Skeletal muscle tissue (tissue), 4 donors: Measurements from ENCODE around the gene ZNHIT2. TPM values are rescaled to one million over a fixed set of nuclear protein-coding genes. Genes with fewer than 3 reads are reported as not detected.

ENCODE experiments used
- H3K27ac ChIP-seq: one replicate; pipeline ENCODE4 v1.7.0; 2013; ENCODE audit warnings: mild to moderate bottlenecking, low read depth, low read length, inconsistent platforms
- H3K27me3 ChIP-seq, 3 donors: one replicate each; pipeline ENCODE4 v1.7.0; 2013; ENCODE audit warnings: low read length in 3 of 3; ENCODE audit not compliant: control insufficient read depth in 3 of 3, insufficient read depth in 3 of 3
- H3K36me3 ChIP-seq, 3 donors: one replicate each; pipeline ENCODE4 v1.7.0; 2013; ENCODE audit warnings: low read length in 3 of 3; ENCODE audit not compliant: control insufficient read depth in 3 of 3, insufficient read depth in 3 of 3
- H3K4me1 ChIP-seq, 3 donors: one replicate each; pipeline ENCODE4 v1.7.0; 2013; ENCODE audit warnings: low read length in 3 of 3, mild to moderate bottlenecking in 3 of 3; ENCODE audit not compliant: control insufficient read depth in 3 of 3, insufficient read depth in 3 of 3
- H3K4me3 ChIP-seq, 3 donors: one replicate each; pipeline ENCODE4 v1.7.0; 2013; ENCODE audit warnings: low read length in 3 of 3
- H3K9ac ChIP-seq, 3 donors: one replicate each; pipeline ENCODE4 v1.7.0; 2013; ENCODE audit warnings: low read length in 3 of 3, mild to moderate bottlenecking in 3 of 3, moderate library complexity in 2 of 3, low read depth in 1 of 3
- H3K9me3 ChIP-seq, 3 donors: one replicate each; pipeline ENCODE4 v1.7.0; 2013; ENCODE audit warnings: low read length in 3 of 3; ENCODE audit not compliant: control insufficient read depth in 3 of 3
- total RNA-seq: library from RNA; depleted of rRNA; stranded (reverse); fragments of >200 nt; gene quantifications from one replicate; pipeline ENCODE4 v1.2.3, GENCODE V29; 2014
- donor health status: Osteomylitis.

The ZNHIT2 gene
- total RNA-seq, 1 donor from 2014 or later, result 4.2 TPM

DNA sequence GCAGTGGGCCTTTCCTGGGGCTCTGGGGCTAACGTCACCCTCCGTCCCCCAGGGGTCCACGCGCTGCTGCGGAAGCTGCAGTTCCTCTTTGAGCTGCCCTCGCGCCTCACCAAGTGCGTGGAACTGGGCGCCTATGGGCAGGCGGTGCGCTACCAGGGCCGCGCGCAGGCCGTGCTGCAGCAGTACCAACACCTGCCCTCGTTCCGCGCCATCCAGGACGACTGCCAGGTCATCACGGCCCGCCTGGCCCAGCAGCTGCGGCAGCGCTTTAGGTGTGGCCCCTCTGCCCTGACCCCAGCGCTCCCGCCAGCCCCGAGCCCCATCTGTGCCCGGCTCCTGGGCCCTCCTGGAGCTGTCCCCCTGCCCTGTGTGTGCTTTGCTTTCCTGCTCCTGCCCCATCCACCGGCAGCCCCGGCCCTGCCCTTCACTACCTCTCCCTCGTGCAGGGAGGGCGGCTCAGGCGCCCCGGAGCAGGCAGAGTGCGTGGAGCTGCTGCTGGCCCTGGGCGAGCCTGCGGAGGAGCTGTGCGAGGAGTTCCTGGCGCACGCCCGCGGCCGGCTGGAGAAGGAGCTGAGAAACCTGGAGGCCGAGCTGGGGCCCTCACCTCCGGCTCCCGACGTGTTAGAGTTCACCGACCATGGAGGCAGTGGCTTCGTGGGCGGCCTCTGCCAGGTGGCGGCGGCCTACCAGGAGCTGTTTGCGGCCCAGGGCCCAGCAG, 9.6 kb downstream of the ZNHIT2 start:
- H3K27ac ChIP-seq, result no peak overlapping the region
- H3K36me3 ChIP-seq, result peaks cover 20 to 31% (median 26%) of the 10 kb centered on the region in 3 donors
- no peak overlapping the region for H3K4me3 ChIP-seq
- no peak overlapping the region for H3K9ac ChIP-seq
- no peaks in the 10 kb centered on the region for H3K9me3 ChIP-seq
- no peaks in the 10 kb centered on the region for H3K27me3 ChIP-seq
- H3K4me1 ChIP-seq, result peaks cover 19 to 38% (median 37%) of the 10 kb centered on the region in 3 donors

DNA sequence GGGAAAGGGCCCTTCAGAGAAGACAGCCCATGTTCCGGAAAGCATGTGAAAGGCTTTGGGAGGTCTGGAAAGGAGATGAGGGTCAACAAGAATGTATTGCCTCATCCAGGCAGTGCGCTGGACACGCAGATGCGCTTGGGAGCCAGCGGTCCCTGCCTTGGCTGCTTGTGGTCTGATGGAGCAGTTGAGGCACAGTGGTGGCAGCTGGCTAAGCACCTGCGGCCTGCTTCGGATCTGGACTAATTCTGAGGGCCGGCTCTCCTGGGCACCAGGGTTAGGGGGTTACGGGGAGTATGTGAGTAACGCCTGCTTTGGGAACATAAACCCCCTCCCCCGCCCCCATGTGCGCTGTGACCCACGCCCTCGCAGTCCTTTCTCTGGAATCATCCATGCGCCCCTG, 10.4 kb downstream of the ZNHIT2 start:
- peaks cover 23 to 37% (median 37%) of the 10 kb centered on the region in 3 donors for H3K4me1 ChIP-seq
- H3K9ac ChIP-seq, result no peak overlapping the region
- no peak overlapping the region for H3K4me3 ChIP-seq
- peaks cover 20 to 31% (median 26%) of the 10 kb centered on the region in 3 donors for H3K36me3 ChIP-seq
- no peak overlapping the region for H3K27ac ChIP-seq
- H3K9me3 ChIP-seq, result no peaks in the 10 kb centered on the region
- no peaks in the 10 kb centered on the region for H3K27me3 ChIP-seq

DNA sequence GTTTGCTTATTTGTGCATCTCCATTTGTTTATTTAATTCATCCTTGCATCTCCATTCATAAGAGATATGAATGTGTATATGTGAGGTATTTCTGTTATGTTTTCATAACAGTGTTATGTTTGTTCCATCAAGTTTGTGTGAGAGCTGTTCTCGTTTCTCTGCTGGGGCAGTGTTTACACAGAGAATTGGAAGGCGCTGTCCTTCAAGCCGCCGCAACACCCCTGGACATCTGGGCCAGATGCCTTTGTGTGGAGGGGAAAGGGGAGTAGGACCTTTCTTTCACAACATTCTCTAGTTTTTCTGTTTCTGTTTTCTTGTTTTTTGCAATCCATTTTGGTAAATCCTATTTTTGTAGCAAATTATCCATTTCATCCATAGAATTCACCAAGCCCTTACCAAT, 12.9 kb downstream of the ZNHIT2 start:
- no peaks in the 10 kb centered on the region for H3K27me3 ChIP-seq
- H3K4me3 ChIP-seq, result no peak overlapping the region
- H3K9ac ChIP-seq, result peak overlapping the region in 2 of 3 donors; percentile 35 to 54
- H3K36me3 ChIP-seq, result peaks cover 16 to 23% (median 22%) of the 10 kb centered on the region in 3 donors
- no peaks in the 10 kb centered on the region for H3K9me3 ChIP-seq
- H3K27ac ChIP-seq, result no peak overlapping the region
- H3K4me1 ChIP-seq, result peaks cover 9 to 29% (median 22%) of the 10 kb centered on the region in 3 donors

DNA sequence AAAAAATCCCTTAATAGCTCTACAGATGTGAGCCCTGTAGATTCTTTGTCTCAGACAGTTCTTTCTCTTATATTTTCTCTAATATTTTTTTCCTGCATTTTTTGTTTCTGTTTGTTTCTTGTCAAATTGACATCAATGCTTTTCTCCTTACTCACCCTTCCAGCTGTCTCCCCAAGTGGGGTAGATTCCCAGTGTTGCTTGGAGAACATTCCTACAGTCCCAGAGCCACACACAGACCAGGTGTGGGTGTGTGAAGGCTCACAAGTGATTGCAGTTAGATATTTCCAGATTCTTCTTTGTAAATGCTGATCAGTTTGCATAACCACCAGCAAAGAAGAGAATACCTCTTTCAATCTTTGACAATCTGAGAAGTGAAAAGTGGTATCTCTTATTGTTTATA, 14.0 kb downstream of the ZNHIT2 start:
- H3K27ac ChIP-seq, result peak overlapping the region; percentile 64
- peaks cover 11 to 37% (median 32%) of the 10 kb centered on the region in 3 donors for H3K4me1 ChIP-seq

DNA sequence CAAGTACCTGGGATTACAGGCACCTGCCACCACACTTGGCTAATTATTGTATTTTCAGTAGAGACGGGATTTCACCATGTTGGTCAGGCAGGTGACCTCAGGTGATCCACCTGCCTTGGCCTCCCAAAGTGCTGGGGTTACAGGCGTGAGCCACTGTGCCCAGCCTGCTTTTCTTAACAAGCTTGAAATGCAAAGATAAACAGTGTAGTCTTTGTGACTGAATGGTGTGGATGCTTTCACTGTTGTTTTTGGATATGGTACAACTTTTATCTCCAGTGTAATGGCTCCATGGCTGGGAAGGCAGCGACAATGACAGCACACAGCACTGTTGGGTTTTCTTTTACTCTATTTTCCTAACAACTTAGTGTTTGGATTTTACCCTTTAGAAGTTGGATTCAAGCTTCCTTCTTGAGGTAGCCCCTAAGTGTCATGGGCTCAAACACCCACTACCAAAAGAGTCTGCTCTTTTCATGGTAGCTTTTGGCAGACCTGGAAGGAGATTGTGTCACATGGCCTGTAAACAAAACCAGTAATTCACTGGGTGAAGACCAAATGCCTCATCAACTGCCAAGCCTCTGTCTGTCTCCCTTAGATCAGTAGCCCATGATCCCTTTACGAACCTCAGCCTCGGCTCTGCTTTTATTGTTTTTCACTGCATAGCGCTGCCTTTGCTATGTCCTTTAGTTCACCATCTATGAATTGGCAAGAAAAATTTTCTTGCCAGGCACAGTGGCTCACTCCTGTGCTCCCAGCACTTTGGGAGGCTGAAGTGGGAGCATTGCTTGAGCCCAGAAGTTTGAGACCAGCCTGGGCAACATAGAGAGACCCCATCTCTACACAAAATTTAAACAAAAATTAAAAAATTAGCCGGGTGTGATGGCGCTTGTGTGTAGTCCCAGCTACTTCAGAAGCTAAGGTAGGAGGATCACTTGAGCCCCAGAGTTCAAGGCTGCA, 15.1 kb downstream of the ZNHIT2 start:
- H3K27ac ChIP-seq, result peak overlapping the region; percentile 64

More for the DNA sequence above, 14.0 kb downstream of the ZNHIT2 start:
- Histone ChIP-seq H3K9me3 (no peaks in the 10 kb centered on the region), H3K9ac (no peak overlapping the region), H3K4me3 (no peak overlapping the region), H3K36me3 (peaks cover 5 to 13% (median 12%) of the 10 kb centered on the region in 3 donors), H3K27me3 (no peaks in the 10 kb centered on the region)

DNA sequence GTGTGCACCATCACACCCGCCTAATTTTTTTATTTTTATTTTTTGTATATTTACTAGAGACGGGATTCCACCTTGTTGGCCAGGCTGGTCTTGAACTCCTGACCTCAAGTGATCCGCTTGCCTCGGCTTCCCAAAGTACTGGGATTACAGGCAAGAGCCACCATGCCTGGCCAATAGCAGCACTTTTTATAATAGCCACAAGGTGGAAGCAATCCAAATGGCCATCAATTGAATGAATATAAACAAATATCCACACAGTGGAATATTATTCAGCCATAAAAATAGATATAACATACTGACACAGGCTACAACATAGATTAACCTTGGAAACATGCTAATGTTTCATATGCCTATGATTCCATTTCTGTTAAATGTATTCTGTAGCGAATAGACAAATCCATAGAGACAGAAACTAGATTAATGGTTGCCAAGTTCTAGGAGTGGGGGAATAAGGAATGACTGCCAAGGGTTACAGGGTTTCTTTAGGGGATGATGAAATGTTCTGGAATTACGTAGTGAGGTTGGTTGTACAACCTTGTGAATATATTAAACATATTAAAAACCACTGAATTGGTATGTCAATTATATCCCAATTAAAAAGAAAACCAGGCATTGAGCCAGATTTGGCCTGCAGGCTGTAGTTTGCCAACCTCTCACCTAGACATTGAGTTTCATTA, 16.7 kb downstream of the ZNHIT2 start:
- H3K27me3 ChIP-seq, result no peaks in the 10 kb centered on the region
- no peak overlapping the region for H3K4me3 ChIP-seq
- H3K9me3 ChIP-seq, result no peaks in the 10 kb centered on the region
- peaks cover 4 to 10% (median 6%) of the 10 kb centered on the region in 3 donors for H3K36me3 ChIP-seq
- peaks cover 17 to 44% (median 44%) of the 10 kb centered on the region in 3 donors for H3K4me1 ChIP-seq
- no peak overlapping the region for H3K9ac ChIP-seq
- no peak overlapping the region for H3K27ac ChIP-seq

More for the DNA sequence above, 15.1 kb downstream of the ZNHIT2 start:
- Histone ChIP-seq H3K9me3 (no peaks in the 10 kb centered on the region), H3K36me3 (peaks cover 4 to 10% (median 6%) of the 10 kb centered on the region in 3 donors), H3K4me1 (peaks cover 11 to 37% (median 36%) of the 10 kb centered on the region in 3 donors), H3K9ac (peak overlapping the region in 2 of 3 donors; percentile 30 to 42), H3K27me3 (no peaks in the 10 kb centered on the region), H3K4me3 (no peak overlapping the region)

DNA sequence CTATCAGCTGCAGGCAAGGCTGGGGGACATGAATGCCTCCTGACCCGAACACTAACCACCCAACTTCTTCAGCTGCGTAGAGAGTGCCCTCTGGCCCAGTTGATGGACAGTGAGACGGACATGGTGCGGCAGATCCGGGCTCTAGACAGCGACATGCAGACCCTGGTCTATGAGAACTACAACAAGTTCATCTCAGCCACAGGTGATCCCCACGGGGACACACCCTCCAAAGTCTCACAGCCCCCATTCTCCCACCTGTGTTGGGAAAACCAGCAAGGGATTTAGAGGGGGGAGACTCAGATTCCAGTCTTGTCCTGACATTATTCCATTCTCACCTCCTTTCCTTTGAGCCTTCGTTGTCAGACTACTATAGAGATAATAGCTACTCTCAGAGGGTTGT, 20.6 kb downstream of the ZNHIT2 start:
- Histone ChIP-seq H3K36me3 (peaks cover 0 to 6% (median 4%) of the 10 kb centered on the region in 3 donors), H3K9ac (peak overlapping the region; percentile 77 to 88 (median 87)), H3K27me3 (no peaks in the 10 kb centered on the region), H3K9me3 (no peaks in the 10 kb centered on the region), H3K4me1 (peaks cover 12 to 28% (median 26%) of the 10 kb centered on the region in 3 donors), H3K27ac (peak overlapping the region; percentile 88), H3K4me3 (peak overlapping the region; percentile 88 to 94 (median 90))

DNA sequence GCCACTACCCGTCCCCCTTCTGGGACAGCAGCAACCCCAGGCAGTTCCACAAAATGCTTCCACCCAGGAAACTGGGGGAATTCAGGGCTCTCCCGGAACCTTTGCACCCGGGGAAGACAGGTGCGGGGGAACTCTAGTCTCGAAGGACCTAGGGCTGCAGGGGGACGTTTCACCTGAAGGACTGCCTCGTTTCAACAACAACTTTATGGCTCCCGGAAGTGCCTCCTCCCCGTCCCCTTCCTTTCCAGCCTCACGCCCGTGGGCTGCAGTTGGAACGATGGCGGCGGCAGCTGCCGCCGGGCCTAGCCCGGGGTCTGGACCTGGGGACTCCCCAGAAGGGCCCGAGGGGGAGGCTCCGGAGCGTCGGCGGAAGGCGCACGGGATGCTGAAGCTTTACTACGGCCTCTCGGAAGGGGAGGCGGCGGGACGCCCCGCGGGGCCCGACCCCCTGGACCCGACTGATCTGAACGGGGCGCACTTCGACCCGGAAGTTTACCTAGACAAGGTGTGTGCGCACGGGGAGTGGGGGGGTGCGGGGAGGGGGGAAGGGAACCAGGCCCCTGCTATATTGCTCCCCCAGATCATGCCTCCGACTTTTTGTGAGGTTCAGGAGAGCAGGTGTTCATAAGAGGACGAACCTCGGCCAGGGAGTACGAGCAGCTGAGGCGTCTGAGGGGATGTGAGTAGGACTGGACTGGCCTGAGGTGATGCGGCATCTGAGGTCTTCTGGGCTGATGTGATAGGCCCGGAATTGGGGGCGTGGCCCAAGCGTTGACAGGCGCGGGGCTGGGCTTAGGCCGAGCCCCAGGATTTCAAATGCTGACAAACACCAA, 21.3 kb downstream of the ZNHIT2 start, which contains the start of gene VPS51:
VPS51 (plus strand) TSS at position 241 of the 833 bp plus-strand sequence; CDS start at position 278, 37 bp downstream.
- H3K4me1 ChIP-seq, result peaks cover 12 to 27% (median 21%) of the 10 kb centered on the region in 3 donors
- peaks cover 0 to 6% (median 4%) of the 10 kb centered on the region in 3 donors for H3K36me3 ChIP-seq
- H3K27me3 ChIP-seq, result no peaks in the 10 kb centered on the region
- peak within 1 kb of the TSS; percentile 88 to 94 (median 90) for H3K4me3 ChIP-seq
- H3K27ac ChIP-seq, result peak within 1 kb of the TSS; percentile 88
- no peaks in the 10 kb centered on the region for H3K9me3 ChIP-seq
- peak within 1 kb of the TSS; percentile 77 to 88 (median 87) for H3K9ac ChIP-seq
